Right lobe of liver (tissue), 6 donors: Measurements from ENCODE around the gene ASZ1. TPM values are rescaled to one million over a fixed set of nuclear protein-coding genes. Genes with fewer than 3 reads are reported as not detected.
A peak's percentile ranks its signal among the peaks of the same experiment; 100 is the strongest.

Experiments used
- ATAC-seq, 4 donors: fragments of 200-7000 bp; cut with Tn5 transposase; one replicate each; pipeline ENCODE4 v1.9.1; 2020; ENCODE audit warnings: mild to moderate bottlenecking in 4 of 4, moderate library complexity in 4 of 4
- DNase-seq, 3 donors: peaks; one replicate each; pipeline ENCODE4 v3.0.0-alpha.2; 2020
- H3K27ac ChIP-seq, 3 donors: fragments of 200-600 bp; one replicate each; pipeline ENCODE4 v1.8.0; 2022
- H3K27me3 ChIP-seq, 2 donors: fragments of 200-600 bp; one replicate each; pipeline ENCODE4 v1.8.0; 2022
- H3K36me3 ChIP-seq, 4 donors: fragments of 200-600 bp; sonication (generic) in 1 of 4; one replicate each; pipeline versions ENCODE4 v1.5.1 to v1.8.0; 2017 to 2022; ENCODE audit warnings: control low read depth in 1 of 4
- H3K4me1 ChIP-seq, 4 donors: fragments of 200-600 bp; sonication (generic) in 1 of 4; one replicate each; pipeline versions ENCODE4 v1.5.1 to v1.8.0; 2017 to 2022; ENCODE audit warnings: control low read depth in 1 of 4
- H3K4me3 ChIP-seq, 3 donors: fragments of 200-600 bp; one replicate each; pipeline ENCODE4 v1.8.0; 2022
- H3K9me3 ChIP-seq, 4 donors: fragments of 200-600 bp; sonication (generic) in 1 of 4; one replicate each; pipeline versions ENCODE4 v1.5.1 to v1.8.0; 2017 to 2022; ENCODE audit warnings: control low read depth in 1 of 4
- POLR2A ChIP-seq: fragments of 450-650 bp; IDR thresholded peaks from one replicate; pipeline ENCODE4 v1.6.1; 2017; ENCODE audit warnings: antibody characterized with exemption, mild to moderate bottlenecking
- WGBS: methylation state at CpG from one replicate; pipeline ENCODE4 v1.1.6; 2018; ENCODE audit warnings: low coverage, low lambda C conversion rate; ENCODE audit not compliant: insufficient coverage; ENCODE audit errors: missing lambda C conversion rate; 5-methylcytosine and 5-hydroxymethylcytosine counted together
- intact Hi-C, 2 donors: fragments of 100-400 bp; cut with DNase I; formaldehyde crosslinking; loops; one replicate each; pipeline versions ENCODE4 v1.11.2 to v1.14.1; 2022
- long read RNA-seq: library from polyadenylated mRNA; unstranded; transcript quantifications from one replicate; pipeline ENCODE4 v2.0.0, GENCODE V29; 2019
- total RNA-seq, 6 experiments: library from RNA; depleted of rRNA in 2 of 6; stranded (reverse); fragments of >200 nt in 2 of 6; fragmentation: NEBNext Ultra II Directional in 3 of 6; extraction: Animal tissue kit (Norgen Biotek cat#: 25700) in 3 of 6; gene quantifications; one replicate each; pipeline versions ENCODE4 v1.1.0 to v1.2.4, GENCODE V29; 2016 to 2023
- TF ChIP-seq, protein P1 (sequence below), 4 donors: fragments of 200-600 bp in 3 of 4; fragments of 450-650 bp in 1 of 4; IDR thresholded peaks; one replicate each; pipeline versions ENCODE4 v1.5.1 to v1.8.0; 2016 to 2022; ENCODE audit warnings: antibody characterized with exemption in 4 of 4, mild to moderate bottlenecking in 2 of 4
- donor health status: DM: no; HTN: yes; CAD: no.
- donor health status: DM: no; HTN: no; CAD: no.
- donor health status: DM: no; HTN: no; CAD: no.
- donor health status: DM: no; HTN: yes; CAD: no.
- donor health status: DM: no; HTN: yes; CAD: no.

Gene ASZ1, protein sequence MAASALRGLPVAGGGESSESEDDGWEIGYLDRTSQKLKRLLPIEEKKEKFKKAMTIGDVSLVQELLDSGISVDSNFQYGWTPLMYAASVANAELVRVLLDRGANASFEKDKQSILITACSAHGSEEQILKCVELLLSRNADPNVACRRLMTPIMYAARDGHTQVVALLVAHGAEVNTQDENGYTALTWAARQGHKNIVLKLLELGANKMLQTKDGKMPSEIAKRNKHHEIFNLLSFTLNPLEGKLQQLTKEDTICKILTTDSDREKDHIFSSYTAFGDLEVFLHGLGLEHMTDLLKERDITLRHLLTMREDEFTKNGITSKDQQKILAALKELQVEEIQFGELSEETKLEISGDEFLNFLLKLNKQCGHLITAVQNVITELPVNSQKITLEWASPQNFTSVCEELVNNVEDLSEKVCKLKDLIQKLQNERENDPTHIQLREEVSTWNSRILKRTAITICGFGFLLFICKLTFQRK
- not detected for total RNA-seq
- long read RNA-seq: 0 reads

- DNase-seq (no peak), ATAC-seq (no peak)
- no peak within 1 kb of the TSS for H3K4me3 ChIP-seq
- 67% methylated on average over 5 of the region's 41 CpGs for WGBS
- H3K9me3 ChIP-seq: no peaks in the 10 kb centered on the region
- TF ChIP-seq POLR2A: no peak
- TF ChIP-seq, protein P1, sequence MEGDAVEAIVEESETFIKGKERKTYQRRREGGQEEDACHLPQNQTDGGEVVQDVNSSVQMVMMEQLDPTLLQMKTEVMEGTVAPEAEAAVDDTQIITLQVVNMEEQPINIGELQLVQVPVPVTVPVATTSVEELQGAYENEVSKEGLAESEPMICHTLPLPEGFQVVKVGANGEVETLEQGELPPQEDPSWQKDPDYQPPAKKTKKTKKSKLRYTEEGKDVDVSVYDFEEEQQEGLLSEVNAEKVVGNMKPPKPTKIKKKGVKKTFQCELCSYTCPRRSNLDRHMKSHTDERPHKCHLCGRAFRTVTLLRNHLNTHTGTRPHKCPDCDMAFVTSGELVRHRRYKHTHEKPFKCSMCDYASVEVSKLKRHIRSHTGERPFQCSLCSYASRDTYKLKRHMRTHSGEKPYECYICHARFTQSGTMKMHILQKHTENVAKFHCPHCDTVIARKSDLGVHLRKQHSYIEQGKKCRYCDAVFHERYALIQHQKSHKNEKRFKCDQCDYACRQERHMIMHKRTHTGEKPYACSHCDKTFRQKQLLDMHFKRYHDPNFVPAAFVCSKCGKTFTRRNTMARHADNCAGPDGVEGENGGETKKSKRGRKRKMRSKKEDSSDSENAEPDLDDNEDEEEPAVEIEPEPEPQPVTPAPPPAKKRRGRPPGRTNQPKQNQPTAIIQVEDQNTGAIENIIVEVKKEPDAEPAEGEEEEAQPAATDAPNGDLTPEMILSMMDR (IDR thresholded peaks at IDR 0.05): no peak
- H3K27ac ChIP-seq: no peak within 1 kb of the TSS
- intact Hi-C loops: no loop called here
- H3K27me3 ChIP-seq: no peaks in the 10 kb centered on the region
- no peaks in the 10 kb centered on the region for H3K36me3 ChIP-seq
- no peaks in the 10 kb centered on the region for H3K4me1 ChIP-seq
These were observed at the start of gene ASZ1 for GRCh38 chr7:117427258-117427701. ASZ1 (minus strand) TSS chr7:117427493; CDS start chr7:117427460, 33 bp downstream.

DNA sequence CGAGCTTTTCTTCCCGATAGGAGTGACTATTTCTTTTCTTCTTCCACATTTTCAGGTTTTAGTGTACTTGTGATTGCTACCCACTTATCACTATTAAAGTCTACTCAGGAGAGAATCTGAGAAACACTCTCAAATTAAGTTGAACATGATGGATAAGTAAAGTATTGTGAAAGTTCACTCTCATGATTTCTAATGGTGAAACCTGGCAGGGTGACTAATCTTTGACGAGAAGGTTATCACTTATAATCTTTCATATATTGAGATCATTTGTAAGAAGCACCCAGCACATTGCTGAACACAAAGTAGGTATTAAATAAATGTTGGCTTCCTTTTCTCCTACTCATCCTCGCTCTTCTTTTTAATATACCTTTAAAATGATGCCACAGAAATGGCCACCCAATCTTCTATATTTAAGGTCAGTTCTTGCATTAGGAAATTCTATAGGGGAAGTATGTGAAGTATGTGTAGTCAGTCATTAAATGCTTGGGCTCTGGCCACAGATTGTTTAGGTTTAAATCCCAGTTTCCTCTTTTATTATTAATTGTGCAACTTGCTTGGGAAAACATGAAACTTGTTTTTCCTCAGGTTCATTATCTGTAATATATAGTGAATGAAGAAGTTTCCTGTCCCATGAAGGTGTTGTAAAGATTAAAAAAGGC lies 49.4 kb upstream of the ASZ1 start:
- Histone ChIP-seq H3K27me3 (peaks cover 0 to 5% of the 10 kb centered on the region in 2 donors), H3K4me3 (no peak overlapping the region), H3K4me1 (peaks cover 0 to 3% (median 0%) of the 10 kb centered on the region in 4 donors), H3K36me3 (no peaks in the 10 kb centered on the region), H3K9me3 (no peaks in the 10 kb centered on the region), H3K27ac (no peak overlapping the region)
- no peak for TF ChIP-seq POLR2A
- TF ChIP-seq, protein P1 (IDR thresholded peaks at IDR 0.05): no peak
- no peak for DNase-seq
- no peak for ATAC-seq
- intact Hi-C loops: no loop called here
- 79% methylated on average over 4 of the region's 4 CpGs for WGBS

- TF ChIP-seq POLR2A: no peak
- TF ChIP-seq, protein P1 (IDR thresholded peaks at IDR 0.05): no peak
- Histone ChIP-seq H3K36me3 (no peaks in the 10 kb centered on the region), H3K4me3 (no peak overlapping the region), H3K27me3 (no peaks in the 10 kb centered on the region), H3K4me1 (no peaks in the 10 kb centered on the region), H3K27ac (no peak overlapping the region), H3K9me3 (no peaks in the 10 kb centered on the region)
- ATAC-seq (no peak), DNase-seq (no peak)
- intact Hi-C loops: no loop called here
These were observed 45.0 kb upstream of the ASZ1 start for GRCh38 chr7:117472335-117472734.

DNA sequence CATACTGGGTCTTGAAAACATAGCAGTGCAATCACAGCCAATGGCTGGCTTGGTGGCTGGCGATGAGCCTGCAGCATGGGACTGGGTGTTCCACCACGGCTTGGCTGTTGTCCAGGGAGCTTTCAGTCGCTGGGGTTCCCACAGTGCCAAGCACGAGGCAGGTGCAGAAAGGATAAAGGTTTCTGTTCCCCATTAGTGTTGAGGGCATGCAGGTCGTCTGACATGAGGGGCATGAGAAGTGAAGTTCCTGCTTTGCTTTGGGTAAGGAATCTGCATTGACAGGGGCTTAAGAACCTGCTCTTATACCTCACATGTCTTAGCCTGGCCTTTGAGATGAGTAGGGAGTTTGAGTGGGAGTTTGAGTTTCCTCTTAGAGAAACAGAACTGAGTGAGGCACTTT lies 43.5 kb upstream of the ASZ1 start:
- 51% methylated on average over 4 of the region's 5 CpGs for WGBS
- Histone ChIP-seq H3K4me1 (no peaks in the 10 kb centered on the region), H3K9me3 (no peaks in the 10 kb centered on the region), H3K4me3 (no peak overlapping the region), H3K27me3 (no peaks in the 10 kb centered on the region), H3K27ac (no peak overlapping the region), H3K36me3 (no peaks in the 10 kb centered on the region)
- TF ChIP-seq POLR2A: no peak
- TF ChIP-seq, protein P1 (IDR thresholded peaks at IDR 0.05): no peak
- peak in 2 of 4 donors; percentile 26 to 73 for ATAC-seq
- intact Hi-C loops: no loop called here
- peak in 1 of 3 donors; percentile 52 for DNase-seq
